SK-N-SH (cell line): ENCODE measurements around the gene SMIM24. TPM values are rescaled to one million over a fixed set of nuclear protein-coding genes. Genes with fewer than 3 reads are reported as not detected.

Experiments
- CTCF ChIA-PET: fragments of 300-600, 350-600 bp; formaldehyde crosslinking; extraction: SDS; loops from one replicate; lab custom pipeline; 2021; lab: Yijun Ruan, JAX
- POLR2A ChIA-PET: fragments of 350-600 bp; sonication (Branson Sonifier 250); formaldehyde crosslinking; extraction: SDS; loops from one replicate; lab custom pipeline; 2020; ENCODE audit warnings: antibody characterized with exemption, inconsistent platforms; lab: Yijun Ruan, JAX
- DNase-seq: peaks from one replicate; pipeline ENCODE4 v3.0.0; 2012
- H2AFZ ChIP-seq: fragments of 200-600 bp; sonication (generic); 2 replicates; pipeline ENCODE4 v1.8.1; 2016; ENCODE audit warnings: antibody characterized with exemption, mild to moderate bottlenecking, low read depth
- H3F3A ChIP-seq: fragments of 200-600 bp; sonication (generic); replicated peaks from 2 replicates; pipeline ENCODE3; 2016; ENCODE audit warnings: antibody characterized with exemption, mild to moderate bottlenecking; ENCODE audit not compliant: insufficient read depth
- H3K27ac ChIP-seq, 2 experiments: fragments of 200-500 bp in 1 of 2; fragments of 200-600 bp in 1 of 2; sonication (Bioruptor generic) in 1 of 2; sonication (generic), shearing (Covaris generic) in 1 of 2; 2 replicates each; pipeline versions ENCODE4 v1.5.1 to v1.6.1; 2014 to 2016; ENCODE audit warnings: low read depth in 2 of 2, inconsistent platforms in 1 of 2, low read length in 1 of 2, mild to moderate bottlenecking in 1 of 2, mixed read lengths in 1 of 2
- H3K27me3 ChIP-seq: fragments of 200-600 bp; sonication (generic), shearing (Covaris generic); 2 replicates; pipeline ENCODE4 v1.6.1; 2016; ENCODE audit warnings: mixed run types; ENCODE audit not compliant: insufficient read depth
- H3K36me3 ChIP-seq, 2 experiments: fragments of 200-500 bp in 1 of 2; fragments of 200-600 bp in 1 of 2; sonication (Bioruptor generic) in 1 of 2; sonication (generic) in 1 of 2; replicated peaks in 1 of 2; 2 replicates each; pipeline versions ENCODE3 to v1.5.1; 2014 to 2016; ENCODE audit warnings: low read length in 1 of 2, mild to moderate bottlenecking in 1 of 2; ENCODE audit not compliant: insufficient read depth in 2 of 2, control insufficient read depth in 1 of 2
- H3K4me1 ChIP-seq, 2 experiments: fragments of 200-500 bp in 1 of 2; fragments of 200-600 bp in 1 of 2; sonication (Bioruptor generic) in 1 of 2; sonication (generic), shearing (Covaris generic) in 1 of 2; 2 replicates each; pipeline versions ENCODE4 v1.5.1 to v1.6.1; 2014 to 2016; ENCODE audit warnings: low read depth in 1 of 2, low read length in 1 of 2, mixed run types in 1 of 2; ENCODE audit not compliant: insufficient read depth in 2 of 2, control insufficient read depth in 1 of 2
- H3K4me2 ChIP-seq: fragments of 200-600 bp; sonication (generic), shearing (Covaris generic); 2 replicates; pipeline ENCODE4 v1.6.1; 2017; ENCODE audit warnings: mixed run types
- H3K4me3 ChIP-seq, 2 experiments: fragments of 200-500 bp in 1 of 2; fragments of 200-600 bp in 1 of 2; sonication (Bioruptor generic) in 1 of 2; sonication (generic), shearing (Covaris generic) in 1 of 2; 2 replicates each; pipeline versions ENCODE4 v1.5.1 to v1.8.1; 2014 to 2016; ENCODE audit warnings: low read depth in 2 of 2, inconsistent platforms in 1 of 2, low read length in 1 of 2, mild to moderate bottlenecking in 1 of 2, mixed read lengths in 1 of 2, moderate library complexity in 1 of 2
- H3K79me2 ChIP-seq: fragments of 200-600 bp; sonication (generic); 2 replicates; pipeline ENCODE4 v1.8.1; 2017; ENCODE audit warnings: mild to moderate bottlenecking; ENCODE audit not compliant: insufficient read depth
- H3K9ac ChIP-seq: fragments of 200-600 bp; sonication (generic); 2 replicates; pipeline ENCODE4 v1.6.1; 2017; ENCODE audit warnings: mixed run types
- H3K9me2 ChIP-seq: fragments of 200-600 bp; sonication (generic); 2 replicates; pipeline ENCODE4 v1.6.1; 2017; ENCODE audit warnings: mixed run types
- H3K9me3 ChIP-seq: fragments of 200-600 bp; sonication (generic); 2 replicates; pipeline ENCODE4 v1.6.1; 2017; ENCODE audit warnings: mixed run types, mild to moderate bottlenecking, moderate library complexity
- H4K20me1 ChIP-seq: fragments of 200-600 bp; sonication (generic); 2 replicates; pipeline ENCODE4 v1.6.1; 2017; ENCODE audit warnings: mild to moderate bottlenecking, mixed run types; ENCODE audit not compliant: insufficient read depth
- CHD2 ChIP-seq: fragments of 150-350 bp; IDR thresholded peaks from 2 replicates; pipeline ENCODE4 v1.6.1; 2018; ENCODE audit warnings: low read length; ENCODE audit not compliant: partially characterized antibody
- CTCF ChIP-seq: fragments of 200-600 bp; sonication (generic); IDR thresholded peaks from 2 replicates; pipeline ENCODE4 v1.6.1; 2017; ENCODE audit warnings: antibody characterized with exemption, mild to moderate bottlenecking, moderate library complexity
- EP300 ChIP-seq, 2 experiments: IDR thresholded peaks; 2 replicates each; pipeline versions ENCODE4 v1.4.0 to v1.6.1; 2012; ENCODE audit warnings: borderline replicate concordance in 1 of 2, low read depth in 1 of 2, low read length in 1 of 2
- FOSL2 ChIP-seq: IDR thresholded peaks from 2 replicates; pipeline ENCODE4 v1.4.0; 2012; ENCODE audit warnings: low read depth, mild to moderate bottlenecking, moderate library complexity, borderline replicate concordance
- GABPA ChIP-seq: IDR thresholded peaks from 2 replicates; pipeline ENCODE4 v1.4.0; 2012; ENCODE audit warnings: low read depth, mild to moderate bottlenecking
- GATA2 ChIP-seq: sonication (generic); formaldehyde crosslinking; IDR thresholded peaks from 2 replicates; pipeline ENCODE4 v1.5.0; 2020; ENCODE audit warnings: mild to moderate bottlenecking, missing genetic modification reagents
- IRF3 ChIP-seq: fragments of 150-350 bp; IDR thresholded peaks from 2 replicates; pipeline ENCODE4 v1.6.1; 2016; ENCODE audit warnings: mild to moderate bottlenecking, low read depth, low read length
- MEF2A ChIP-seq: IDR thresholded peaks from 2 replicates; pipeline ENCODE4 v1.4.0; 2012; ENCODE audit warnings: low read depth, borderline replicate concordance
- NFIC ChIP-seq: IDR thresholded peaks from 2 replicates; pipeline ENCODE4 v1.4.0; 2012; ENCODE audit warnings: borderline replicate concordance
- NRF1 ChIP-seq: IDR thresholded peaks from 2 replicates; pipeline ENCODE4 v1.6.1; 2012; ENCODE audit warnings: low read depth, mild to moderate bottlenecking, low read length
- PBX3 ChIP-seq: IDR thresholded peaks from 2 replicates; pipeline ENCODE4; 2012
- RAD21 ChIP-seq: IDR thresholded peaks from 2 replicates; pipeline ENCODE4 v1.6.1; 2012; ENCODE audit warnings: mild to moderate bottlenecking, low read length
- REST ChIP-seq: IDR thresholded peaks from 2 replicates; pipeline ENCODE4 v1.6.1; 2012; ENCODE audit warnings: mild to moderate bottlenecking, low read depth, low read length, moderate library complexity
- RFX5 ChIP-seq: IDR thresholded peaks from 2 replicates; pipeline ENCODE4 v1.6.1; 2012; ENCODE audit warnings: mild to moderate bottlenecking, improper control_type of control experiment, low read length
- RXRA ChIP-seq: IDR thresholded peaks from 2 replicates; pipeline ENCODE4 v1.4.0; 2012; ENCODE audit warnings: low read depth, mild to moderate bottlenecking, borderline replicate concordance
- SIN3A ChIP-seq: IDR thresholded peaks from 2 replicates; pipeline ENCODE4 v1.6.1; 2012; ENCODE audit warnings: low read depth, mild to moderate bottlenecking, low read length, moderate library complexity, borderline replicate concordance
- SMC3 ChIP-seq: IDR thresholded peaks from 2 replicates; pipeline ENCODE4 v1.6.1; 2012; ENCODE audit warnings: low read depth, low read length, improper control_type of control experiment
- TCF12 ChIP-seq: IDR thresholded peaks from 2 replicates; pipeline ENCODE4 v1.4.0; 2012
- YY1 ChIP-seq: IDR thresholded peaks from 2 replicates; pipeline ENCODE4 v1.4.0; 2012; ENCODE audit warnings: low read depth, mild to moderate bottlenecking
- WGBS: methylation state at CpG from one replicate; pipeline ENCODE4 v1.1.6; 2017; ENCODE audit warnings: low lambda C conversion rate; 5-methylcytosine and 5-hydroxymethylcytosine counted together
- polyA plus RNA-seq, 3 experiments: library from polyadenylated mRNA; depleted of rRNA; stranded (reverse); fragments of >200 nt; gene quantifications; 2 replicates each; pipeline ENCODE4 v1.2.3, GENCODE V29; 2012

The SMIM24 gene
- polyA plus RNA-seq, 1 of the 3 experiments (the other 2 are of a cell fraction) = 0.12 TPM

GRCh38 chr19:3426433-3426832 lies 53.9 kb downstream of the SMIM24 start:
- Histone ChIP-seq H4K20me1 (peaks cover 9% of the 10 kb centered on the region; the same call in 1 of the 2 replicates), H3K4me2 (no peak overlapping the region), H3K9me3 (no peaks in the 10 kb centered on the region), H3K4me3 (no peak overlapping the region), H3K9me2 (no peaks in the 10 kb centered on the region), H3K36me3 (peaks cover 0 to 13% of the 10 kb centered on the region in 2 experiments), H3K4me1 (peaks cover 0 to 16% of the 10 kb centered on the region in 2 experiments; a peak in 1 of 4 replicates), H3K79me2 (peaks cover 30% of the 10 kb centered on the region; the same call in 1 of the 2 replicates), H2AFZ (no peak overlapping the region), H3F3A (peaks cover 4% of the 10 kb centered on the region), H3K27ac (peak overlapping the region in 1 of 2 experiments; percentile 18; a peak in 1 of 4 replicates), H3K27me3 (no peaks in the 10 kb centered on the region), H3K9ac (no peak overlapping the region)
- TF ChIP-seq GABPA (no peak), GATA2 (CRISPR knock-in tag) (no peak), MEF2A (no peak), YY1 (no peak), PBX3 (no peak), FOSL2 (no peak), NRF1 (no peak), TCF12 (no peak), IRF3 (no peak), RXRA (no peak), CHD2 (no peak), NFIC (no peak), RAD21 (no peak), EP300 (IDR thresholded peaks at IDR 0.05; ENCODE audit: borderline replicate concordance in 1 of 2, low read depth in 1 of 2, low read length in 1 of 2) (no peak), CTCF (no peak), SMC3 (no peak), RFX5 (no peak), SIN3A (no peak), REST (no peak)
- POLR2A ChIA-PET = interaction anchor here (1.1 kb wide), 1 partner anchor 12 kb away, joined by 5 read pairs; no protein-coding TSS in a partner anchor
- 97% methylated on average over 9 of the region's 9 CpGs for WGBS
- DNase-seq = no peak
- CTCF ChIA-PET = interaction anchor here (1.1 to 5.1 kb wide), 3 partner anchors 46 to 100 kb away, joined by 3 to 47 read pairs (median 4); no protein-coding TSS in a partner anchor
